MM.1S (cell line): Measurements from ENCODE around the gene NPFF.

Source experiments
- EZH2 ChIP-seq: fragments of 300-600 bp; sonication (generic); optimal IDR thresholded peaks from 2 replicates; pipeline ENCODE3; 2017; ENCODE audit warnings: low read depth, mild to moderate bottlenecking, antibody characterized with exemption, low read length, mixed read lengths
- TF ChIP-seq, protein P1 (sequence below): fragments of 300-600 bp; sonication (generic); IDR thresholded peaks from 2 replicates; pipeline ENCODE4 v1.5.1; 2016; ENCODE audit warnings: antibody characterized with exemption, low read length, mixed read lengths

DNA sequence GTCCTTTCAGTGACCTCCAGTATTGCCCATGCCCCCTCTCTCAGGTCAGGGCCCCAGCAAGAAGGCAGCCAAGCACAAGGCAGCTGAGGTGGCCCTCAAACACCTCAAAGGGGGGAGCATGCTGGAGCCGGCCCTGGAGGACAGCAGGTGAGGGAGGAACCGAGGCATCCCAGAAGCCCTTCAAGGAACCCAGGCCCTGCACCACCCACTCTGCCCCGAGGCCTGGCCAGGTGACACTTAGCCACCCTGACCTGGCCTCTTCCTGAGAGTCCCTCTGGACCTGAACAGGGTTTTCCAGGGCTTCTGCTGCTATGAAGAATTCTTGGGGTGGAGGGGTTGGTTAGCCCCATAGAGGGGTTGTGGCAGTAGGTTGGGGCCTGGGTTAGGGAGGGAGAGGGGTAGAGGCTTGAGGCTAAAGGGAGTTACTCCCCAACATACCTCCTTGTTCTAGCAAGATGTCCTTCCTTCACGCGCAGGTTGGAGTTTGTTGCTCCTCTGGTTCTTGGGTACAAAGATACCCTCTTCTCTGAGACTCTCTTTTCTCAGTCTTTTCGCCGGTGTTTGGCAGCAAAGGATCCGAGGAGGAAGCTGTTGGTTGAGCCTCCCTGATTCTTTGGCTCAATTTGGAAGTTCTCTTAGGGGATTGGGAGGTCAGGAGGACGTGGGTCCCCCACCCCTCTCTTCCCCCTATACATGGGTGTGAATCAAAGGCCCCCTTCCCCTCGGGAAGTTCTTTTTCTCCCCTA, 4.1 kb downstream of the NPFF start:
- no peak for TF ChIP-seq EZH2
- TF ChIP-seq, protein P1, sequence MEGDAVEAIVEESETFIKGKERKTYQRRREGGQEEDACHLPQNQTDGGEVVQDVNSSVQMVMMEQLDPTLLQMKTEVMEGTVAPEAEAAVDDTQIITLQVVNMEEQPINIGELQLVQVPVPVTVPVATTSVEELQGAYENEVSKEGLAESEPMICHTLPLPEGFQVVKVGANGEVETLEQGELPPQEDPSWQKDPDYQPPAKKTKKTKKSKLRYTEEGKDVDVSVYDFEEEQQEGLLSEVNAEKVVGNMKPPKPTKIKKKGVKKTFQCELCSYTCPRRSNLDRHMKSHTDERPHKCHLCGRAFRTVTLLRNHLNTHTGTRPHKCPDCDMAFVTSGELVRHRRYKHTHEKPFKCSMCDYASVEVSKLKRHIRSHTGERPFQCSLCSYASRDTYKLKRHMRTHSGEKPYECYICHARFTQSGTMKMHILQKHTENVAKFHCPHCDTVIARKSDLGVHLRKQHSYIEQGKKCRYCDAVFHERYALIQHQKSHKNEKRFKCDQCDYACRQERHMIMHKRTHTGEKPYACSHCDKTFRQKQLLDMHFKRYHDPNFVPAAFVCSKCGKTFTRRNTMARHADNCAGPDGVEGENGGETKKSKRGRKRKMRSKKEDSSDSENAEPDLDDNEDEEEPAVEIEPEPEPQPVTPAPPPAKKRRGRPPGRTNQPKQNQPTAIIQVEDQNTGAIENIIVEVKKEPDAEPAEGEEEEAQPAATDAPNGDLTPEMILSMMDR, result no peak
